Osteoblast (primary cell): ENCODE measurements around the gene SH3TC1. TPM values are rescaled to one million over a fixed set of nuclear protein-coding genes. Genes with fewer than 3 reads are reported as not detected.

Experiments used
- DNase-seq: peaks from one replicate; pipeline ENCODE4 v3.0.0; 2011; ENCODE audit warnings: low spot score, mixed read lengths; ENCODE audit not compliant: insufficient read length; ENCODE audit errors: missing footprints
- H2AFZ ChIP-seq: 2 replicates; pipeline ENCODE4 v1.6.0; 2011; ENCODE audit warnings: mild to moderate bottlenecking, low read length
- H3K27ac ChIP-seq: 2 replicates; pipeline ENCODE4 v1.5.1; 2011; ENCODE audit warnings: mild to moderate bottlenecking, low read depth, low read length, moderate library complexity
- H3K27me3 ChIP-seq: 2 replicates; pipeline ENCODE4 v1.6.0; 2012; ENCODE audit warnings: mild to moderate bottlenecking, control low read depth, inconsistent platforms, low read length, moderate library complexity; ENCODE audit not compliant: insufficient read depth
- H3K36me3 ChIP-seq: 2 replicates; pipeline ENCODE4 v1.5.1; 2011; ENCODE audit warnings: mild to moderate bottlenecking, low read length, control low read depth, moderate library complexity; ENCODE audit not compliant: insufficient read depth
- H3K4me1 ChIP-seq: 2 replicates; pipeline ENCODE4 v1.5.1; 2011; ENCODE audit warnings: mild to moderate bottlenecking, low read length, control low read depth, moderate library complexity; ENCODE audit not compliant: insufficient read depth
- H3K4me2 ChIP-seq: 2 replicates; pipeline ENCODE4 v1.6.0; 2011; ENCODE audit warnings: mild to moderate bottlenecking, low read length; ENCODE audit not compliant: insufficient read depth
- H3K4me3 ChIP-seq: fragments of 200-600 bp; sonication (generic); 3 replicates; pipeline ENCODE4 v1.5.1; 2012; ENCODE audit warnings: mild to moderate bottlenecking, low read length, inconsistent platforms; ENCODE audit not compliant: insufficient read depth
- H3K79me2 ChIP-seq: 2 replicates; pipeline ENCODE4 v1.6.0; 2012; ENCODE audit warnings: mild to moderate bottlenecking, low read length, control low read depth, inconsistent platforms; ENCODE audit not compliant: insufficient read depth
- H3K9me3 ChIP-seq: 2 replicates; pipeline ENCODE4 v1.5.1; 2011; ENCODE audit warnings: low read depth, low read length, control low read depth
- H4K20me1 ChIP-seq: 2 replicates; pipeline ENCODE4 v1.6.0; 2012; ENCODE audit warnings: mild to moderate bottlenecking, low read length, control low read depth; ENCODE audit not compliant: insufficient read depth
- total RNA-seq: library from RNA; depleted of rRNA; stranded (reverse); fragments of >200 nt; gene quantifications from 2 replicates; pipeline ENCODE4 v1.2.3, GENCODE V29; 2012
- TF ChIP-seq, protein P1 (sequence below): IDR thresholded peaks from 2 replicates; pipeline ENCODE4 v1.5.1; 2011; ENCODE audit warnings: mild to moderate bottlenecking, low read depth, low read length, moderate library complexity; ENCODE audit errors: extremely low read depth

Gene SH3TC1
- total RNA-seq, 1 donor, result 3.6 TPM

DNA sequence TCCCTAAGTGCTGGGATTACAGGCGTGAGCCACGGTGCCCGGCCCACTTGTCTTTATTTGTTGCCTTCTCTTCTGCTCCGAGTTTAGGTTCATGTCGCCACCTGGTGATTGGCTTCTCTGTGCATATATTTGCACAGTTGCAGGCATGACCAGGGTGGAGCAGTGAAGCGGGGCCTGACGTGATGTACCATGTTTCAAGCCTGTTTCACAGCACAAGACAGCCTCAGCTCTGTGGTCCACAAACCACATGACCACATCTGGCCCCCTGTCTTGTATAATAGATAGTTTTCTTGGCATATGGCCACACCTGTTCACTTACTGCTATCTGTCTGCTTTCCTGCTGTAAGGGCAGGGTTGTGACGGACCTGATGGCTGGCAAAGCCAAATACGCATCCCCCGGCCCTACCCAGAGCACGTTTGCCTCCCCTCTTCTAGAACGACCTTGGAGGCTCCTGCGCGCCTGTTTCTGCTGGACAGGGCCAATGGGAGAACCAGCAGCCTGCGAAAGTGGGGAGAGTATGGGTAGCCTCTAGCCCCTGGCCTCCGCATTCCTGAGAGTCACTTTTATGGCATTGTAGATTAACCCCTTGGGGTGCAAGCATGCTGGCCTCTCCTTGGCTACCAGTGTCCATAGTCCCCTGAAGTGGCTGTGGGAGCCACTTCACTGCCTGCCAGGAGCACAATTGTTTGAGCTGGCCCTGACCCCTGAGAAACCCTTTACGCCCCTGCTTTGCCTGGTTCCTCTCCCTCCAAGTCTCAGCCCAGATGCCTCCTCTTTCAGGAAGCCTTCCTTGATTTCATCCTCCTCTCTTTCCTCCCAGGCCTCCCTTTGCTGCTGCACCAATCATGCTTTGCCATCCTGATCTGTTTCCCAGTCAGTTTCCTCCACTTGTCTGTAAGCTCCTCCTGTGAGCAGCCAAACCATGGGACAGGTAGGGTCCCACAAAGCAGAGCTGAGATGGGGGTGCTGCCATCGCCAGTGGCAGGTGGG is 6.0 kb upstream of the SH3TC1 start:
- H3K27me3 ChIP-seq, result peaks cover 6% of the 10 kb centered on the region
- no peak overlapping the region for H3K4me2 ChIP-seq
- H3K27ac ChIP-seq, result no peak overlapping the region
- H2AFZ ChIP-seq, result no peak overlapping the region
- H3K36me3 ChIP-seq, result no peaks in the 10 kb centered on the region
- no peak overlapping the region for H3K4me3 ChIP-seq
- H3K79me2 ChIP-seq, result no peaks in the 10 kb centered on the region
- DNase-seq, result peak; percentile 93
- peaks cover 20% of the 10 kb centered on the region for H3K4me1 ChIP-seq
- TF ChIP-seq, protein P1, sequence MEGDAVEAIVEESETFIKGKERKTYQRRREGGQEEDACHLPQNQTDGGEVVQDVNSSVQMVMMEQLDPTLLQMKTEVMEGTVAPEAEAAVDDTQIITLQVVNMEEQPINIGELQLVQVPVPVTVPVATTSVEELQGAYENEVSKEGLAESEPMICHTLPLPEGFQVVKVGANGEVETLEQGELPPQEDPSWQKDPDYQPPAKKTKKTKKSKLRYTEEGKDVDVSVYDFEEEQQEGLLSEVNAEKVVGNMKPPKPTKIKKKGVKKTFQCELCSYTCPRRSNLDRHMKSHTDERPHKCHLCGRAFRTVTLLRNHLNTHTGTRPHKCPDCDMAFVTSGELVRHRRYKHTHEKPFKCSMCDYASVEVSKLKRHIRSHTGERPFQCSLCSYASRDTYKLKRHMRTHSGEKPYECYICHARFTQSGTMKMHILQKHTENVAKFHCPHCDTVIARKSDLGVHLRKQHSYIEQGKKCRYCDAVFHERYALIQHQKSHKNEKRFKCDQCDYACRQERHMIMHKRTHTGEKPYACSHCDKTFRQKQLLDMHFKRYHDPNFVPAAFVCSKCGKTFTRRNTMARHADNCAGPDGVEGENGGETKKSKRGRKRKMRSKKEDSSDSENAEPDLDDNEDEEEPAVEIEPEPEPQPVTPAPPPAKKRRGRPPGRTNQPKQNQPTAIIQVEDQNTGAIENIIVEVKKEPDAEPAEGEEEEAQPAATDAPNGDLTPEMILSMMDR, result peak; percentile 33
- H4K20me1 ChIP-seq, result no peaks in the 10 kb centered on the region
- H3K9me3 ChIP-seq, result no peaks in the 10 kb centered on the region

DNA sequence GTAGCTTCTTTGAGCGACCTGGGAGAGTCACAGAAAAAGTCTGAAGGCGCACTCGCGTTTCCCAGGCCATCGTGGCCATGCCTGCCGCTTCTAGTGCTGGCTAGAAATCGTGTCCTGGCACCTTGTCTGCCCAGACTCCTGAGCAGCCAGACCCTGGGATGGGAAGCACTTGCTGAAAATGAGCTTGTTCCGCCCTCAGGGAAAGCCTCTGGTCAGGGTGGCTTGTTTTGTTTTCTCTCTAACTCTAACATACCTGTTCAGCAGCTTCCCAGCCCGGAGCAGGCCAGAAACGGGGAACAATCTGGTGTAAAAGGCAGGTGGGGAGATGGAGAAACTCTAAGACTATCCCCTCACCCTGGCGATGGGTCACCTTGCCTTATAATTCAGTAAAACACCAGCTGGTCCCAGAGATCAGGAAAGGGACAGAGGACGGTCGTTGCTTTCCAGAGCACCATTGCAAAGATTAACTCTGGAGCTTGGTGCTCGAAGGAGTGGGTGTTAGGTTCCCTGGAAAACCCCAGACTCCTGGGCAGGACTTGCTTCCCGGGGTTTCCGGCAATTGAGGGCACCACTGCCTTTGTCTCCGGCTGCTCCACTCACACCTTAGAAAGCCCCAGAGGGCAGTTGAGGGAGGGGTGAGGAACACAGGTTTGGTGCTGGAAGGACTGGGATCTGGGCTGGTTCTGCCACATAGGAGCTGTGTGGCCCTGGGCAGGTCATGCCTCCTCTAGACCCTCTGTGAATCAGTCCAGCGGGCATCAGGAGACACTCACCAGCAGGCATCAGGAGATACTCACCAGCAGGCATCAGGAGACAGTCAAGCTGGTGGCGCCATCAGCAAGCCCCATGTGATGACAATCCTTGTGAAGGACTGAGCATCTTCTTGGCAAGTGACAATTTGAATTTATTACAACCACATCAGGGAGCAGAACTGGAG is 4.5 kb upstream of the SH3TC1 start:
- TF ChIP-seq, protein P1, result no peak
- H2AFZ ChIP-seq, result no peak overlapping the region
- H3K9me3 ChIP-seq, result no peaks in the 10 kb centered on the region
- peak; percentile 74 for DNase-seq
- H3K4me3 ChIP-seq, result no peak overlapping the region
- H4K20me1 ChIP-seq, result no peaks in the 10 kb centered on the region
- peaks cover 21% of the 10 kb centered on the region for H3K4me1 ChIP-seq
- no peak overlapping the region for H3K27ac ChIP-seq
- H3K79me2 ChIP-seq, result peaks cover 2% of the 10 kb centered on the region
- no peak overlapping the region for H3K4me2 ChIP-seq
- H3K36me3 ChIP-seq, result no peaks in the 10 kb centered on the region
- H3K27me3 ChIP-seq, result peaks cover 6% of the 10 kb centered on the region

DNA sequence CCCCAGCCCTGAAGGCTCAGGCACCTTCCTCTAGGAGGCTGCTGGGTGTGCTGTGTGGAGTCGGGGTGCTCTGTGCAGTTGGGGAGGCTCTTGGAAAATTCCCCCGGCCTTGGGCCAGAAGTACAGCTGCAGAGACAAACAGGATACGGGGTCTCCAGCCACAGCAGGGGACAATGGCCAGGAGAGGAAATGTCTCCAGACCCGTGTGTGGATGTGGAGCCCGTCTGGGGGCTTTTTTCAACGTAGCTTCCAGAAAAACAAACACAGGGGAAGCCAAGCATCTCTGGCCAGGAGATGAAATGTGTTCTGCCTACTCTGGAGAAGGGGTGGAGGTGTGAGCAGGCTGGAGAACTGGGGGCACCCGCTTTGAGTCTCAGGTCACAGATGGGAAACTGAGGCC is 3.7 kb upstream of the SH3TC1 start:
- DNase-seq, result peak; percentile 58
- H3K36me3 ChIP-seq, result no peaks in the 10 kb centered on the region
- H3K4me2 ChIP-seq, result no peak overlapping the region
- TF ChIP-seq, protein P1, result no peak
- H3K27me3 ChIP-seq, result peaks cover 6% of the 10 kb centered on the region
- no peak overlapping the region for H3K27ac ChIP-seq
- H3K4me1 ChIP-seq, result peaks cover 30% of the 10 kb centered on the region
- no peak overlapping the region for H3K4me3 ChIP-seq
- no peaks in the 10 kb centered on the region for H4K20me1 ChIP-seq
- H2AFZ ChIP-seq, result no peak overlapping the region
- peaks cover 10% of the 10 kb centered on the region for H3K79me2 ChIP-seq
- H3K9me3 ChIP-seq, result no peaks in the 10 kb centered on the region
